ENCODE data around the gene IRF4. TPM values are rescaled to one million over a fixed set of nuclear protein-coding genes. Genes with fewer than 3 reads are reported as not detected.
"Not testable (repeated sequence)": the region's sequence is repeated elsewhere in the genome, so short reads cannot be mapped to it uniquely, and the experiment has no call there.

IRF4 gene
- total and polyA plus RNA-seq, 3 experiments from 2014 or later, result 3.4 to 703 (median 700) TPM

DNA sequence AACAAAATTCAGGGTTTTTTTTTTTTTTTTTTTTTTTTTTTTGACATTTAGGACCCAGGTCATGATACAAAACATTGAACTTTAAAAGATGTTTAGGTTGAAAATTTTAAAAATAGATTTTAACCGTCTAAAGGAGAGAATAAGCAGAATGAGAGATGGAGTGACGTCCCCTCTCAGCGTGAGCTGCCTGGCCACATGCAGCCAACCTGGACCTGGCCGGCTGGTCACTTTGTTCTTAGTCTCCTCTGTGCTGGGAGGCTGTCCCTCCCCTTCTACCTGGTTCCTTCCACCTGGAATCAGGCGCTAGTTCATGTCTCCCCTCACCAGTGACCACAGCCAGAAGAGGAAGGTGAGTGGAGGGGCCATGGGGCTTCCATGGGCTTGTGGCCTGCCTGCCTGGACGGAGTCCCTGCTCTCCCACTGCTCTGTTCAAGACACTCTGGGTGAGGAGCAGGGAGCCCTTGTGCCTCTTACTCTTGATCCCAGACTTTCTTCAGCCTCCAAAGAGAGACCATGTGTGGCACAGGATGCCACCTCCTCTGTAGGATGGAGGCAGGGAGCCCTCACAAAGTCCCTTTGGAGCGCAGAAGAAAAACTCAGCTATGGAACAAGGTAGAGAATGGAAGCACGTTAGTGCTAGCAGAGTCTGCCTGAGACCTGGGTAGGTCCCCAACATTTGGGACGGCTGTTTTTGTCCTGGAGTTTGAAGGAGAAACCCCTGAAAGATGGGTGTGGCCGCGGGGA is 31.7 kb downstream of the IRF4 start:
- ChIA-PET POLR2A (no interaction called here), CTCF (interaction anchor here (1.0 kb wide), 1 partner anchor 10 kb away, joined by 3 read pairs; no protein-coding TSS in a partner anchor)
- H3K36me3 Mint-ChIP-seq, result peaks cover 0 to 9% (median 0%) of the 10 kb centered on the region in 3 donors
- H3K9me3 ChIP-seq (ENCODE audit: low read length), result no peaks in the 10 kb centered on the region
- H3K9me3 Mint-ChIP-seq, result peaks cover 0 to 8% (median 4%) of the 10 kb centered on the region in 5 donors
- peaks cover 0 to 8% (median 0%) of the 10 kb centered on the region in 3 donors for H3K4me1 Mint-ChIP-seq
- H3K27me3 ChIP-seq (ENCODE audit: insufficient read depth, low read length, poor library complexity, severe bottlenecking), result no peaks in the 10 kb centered on the region
- H3K4me3 ChIP-seq (ENCODE audit: low read length), result no peak overlapping the region
- no peaks in the 10 kb centered on the region for H3K27me3 Mint-ChIP-seq
- DNase-seq, result no peak
- H3K36me3 ChIP-seq (ENCODE audit: insufficient read depth, low read length), result no peaks in the 10 kb centered on the region
- no peaks in the 10 kb centered on the region for H3K4me1 ChIP-seq (ENCODE audit: insufficient read depth, low read length)
- H3K27ac ChIP-seq (ENCODE audit: low read depth, low read length), result no peak overlapping the region
- H3K27ac Mint-ChIP-seq, result no peak overlapping the region
- H3K4me3 Mint-ChIP-seq, result no peak overlapping the region

DNA sequence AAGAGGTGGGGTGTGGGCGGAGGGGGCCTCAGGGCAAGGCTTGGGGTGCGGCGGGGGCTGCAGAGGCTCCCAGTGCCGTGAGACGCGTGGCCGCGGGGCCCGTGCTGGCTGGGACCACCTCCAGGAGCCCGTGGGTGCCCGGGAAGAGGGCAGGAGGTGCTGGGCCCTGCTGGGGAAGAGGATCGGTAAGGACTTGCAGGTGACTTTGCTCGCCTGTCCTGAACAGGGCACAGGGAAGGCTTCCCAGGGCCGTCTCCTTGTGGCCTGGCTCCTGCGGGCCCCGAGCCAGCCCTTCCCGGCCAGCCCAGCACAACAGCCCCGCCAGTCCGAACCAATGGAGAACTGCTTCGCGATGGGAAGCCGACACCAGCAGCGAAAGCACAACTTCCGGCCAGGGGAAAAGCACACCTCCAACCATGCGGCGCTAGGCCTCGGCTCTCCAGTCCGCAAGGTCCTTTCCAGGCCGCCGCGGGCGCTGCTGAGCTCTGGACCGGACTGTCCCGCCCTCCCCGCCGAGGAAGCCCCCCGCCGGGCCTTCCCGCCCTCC is 32.3 kb downstream of the IRF4 start:
- no peak overlapping the region for H3K27ac Mint-ChIP-seq
- POLR2A ChIA-PET, result no interaction called here

GRCh38 chr6:424741-425417 is 33.3 kb downstream of the IRF4 start:
- no peak for DNase-seq
- peaks cover 0 to 8% (median 4%) of the 10 kb centered on the region in 5 donors for H3K9me3 Mint-ChIP-seq
- Histone ChIP-seq H3K27me3 (ENCODE audit: insufficient read depth, low read length, poor library complexity, severe bottlenecking) (no peaks in the 10 kb centered on the region), H3K4me1 (ENCODE audit: insufficient read depth, low read length) (no peaks in the 10 kb centered on the region), H3K9me3 (ENCODE audit: low read length) (no peaks in the 10 kb centered on the region), H3K36me3 (ENCODE audit: insufficient read depth, low read length) (no peaks in the 10 kb centered on the region), H3K4me3 (ENCODE audit: low read length) (no peak overlapping the region), H3K27ac (ENCODE audit: low read depth, low read length) (no peak overlapping the region)
- ChIA-PET CTCF (interaction anchor here (0.7 kb wide), 1 partner anchor 28 kb away, joined by 3 read pairs; no protein-coding TSS in a partner anchor), POLR2A (no interaction called here)
- H3K4me3 Mint-ChIP-seq, result no peak overlapping the region
- H3K36me3 Mint-ChIP-seq, result peaks cover 0 to 9% (median 0%) of the 10 kb centered on the region in 3 donors
- H3K4me1 Mint-ChIP-seq, result peaks cover 9 to 20% (median 12%) of the 10 kb centered on the region in 3 donors
- peaks cover 0 to 2% of the 10 kb centered on the region in 2 donors for H3K27me3 Mint-ChIP-seq
- H3K27ac Mint-ChIP-seq, result no peak overlapping the region

More for the DNA sequence above, 32.3 kb downstream of the IRF4 start:
- Mint-ChIP-seq H3K27me3 (no peaks in the 10 kb centered on the region), H3K36me3 (peaks cover 0 to 9% (median 0%) of the 10 kb centered on the region in 3 donors), H3K4me3 (no peak overlapping the region), H3K9me3 (peaks cover 0 to 8% (median 4%) of the 10 kb centered on the region in 5 donors), H3K4me1 (peaks cover 0 to 10% (median 2%) of the 10 kb centered on the region in 3 donors)
- H3K4me3 ChIP-seq (ENCODE audit: low read length), result no peak overlapping the region
- CTCF ChIA-PET, result interaction anchor here (1.0 kb wide), 1 partner anchor 11 kb away, joined by 3 read pairs; no protein-coding TSS in a partner anchor
- no peaks in the 10 kb centered on the region for H3K36me3 ChIP-seq (ENCODE audit: insufficient read depth, low read length)
- no peaks in the 10 kb centered on the region for H3K27me3 ChIP-seq (ENCODE audit: insufficient read depth, low read length, poor library complexity, severe bottlenecking)
- DNase-seq, result no peak
- no peaks in the 10 kb centered on the region for H3K9me3 ChIP-seq (ENCODE audit: low read length)
- no peaks in the 10 kb centered on the region for H3K4me1 ChIP-seq (ENCODE audit: insufficient read depth, low read length)
- H3K27ac ChIP-seq (ENCODE audit: low read depth, low read length), result no peak overlapping the region

DNA sequence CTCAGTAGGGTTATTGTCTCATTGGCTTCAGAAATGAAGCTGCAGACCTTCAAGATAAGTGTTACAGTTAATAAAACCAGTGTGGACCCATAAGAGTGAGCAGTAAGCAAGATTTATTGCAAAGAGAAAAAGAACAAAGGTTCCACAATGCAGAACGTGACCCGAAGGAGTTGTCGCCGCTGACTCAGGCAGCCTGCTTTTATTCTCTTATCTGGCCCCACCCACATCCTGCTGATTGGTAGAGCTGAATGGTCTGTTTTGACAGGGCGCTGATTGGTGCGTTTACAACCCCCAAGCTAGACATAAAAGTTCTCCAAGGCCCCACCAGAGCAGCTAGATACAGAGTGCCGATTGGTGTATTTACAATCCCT is 33.9 kb downstream of the IRF4 start:
- CTCF ChIA-PET, result interaction anchor here (0.7 kb wide), 1 partner anchor 27 kb away, joined by 3 read pairs; no protein-coding TSS in a partner anchor
- H3K4me3 Mint-ChIP-seq; H3K9me3 ChIP-seq (ENCODE audit: low read length); H3K36me3 ChIP-seq (ENCODE audit: insufficient read depth, low read length); H3K27me3 Mint-ChIP-seq; H3K27ac ChIP-seq (ENCODE audit: low read depth, low read length); H3K4me3 ChIP-seq (ENCODE audit: low read length); DNase-seq; H3K27me3 ChIP-seq (ENCODE audit: insufficient read depth, low read length, poor library complexity, severe bottlenecking); H3K36me3 Mint-ChIP-seq; H3K4me1 ChIP-seq (ENCODE audit: insufficient read depth, low read length); H3K9me3 Mint-ChIP-seq; POLR2A ChIA-PET; H3K27ac Mint-ChIP-seq: not testable (repeated sequence)
- peaks cover 9 to 20% (median 14%) of the 10 kb centered on the region in 3 donors for H3K4me1 Mint-ChIP-seq

DNA sequence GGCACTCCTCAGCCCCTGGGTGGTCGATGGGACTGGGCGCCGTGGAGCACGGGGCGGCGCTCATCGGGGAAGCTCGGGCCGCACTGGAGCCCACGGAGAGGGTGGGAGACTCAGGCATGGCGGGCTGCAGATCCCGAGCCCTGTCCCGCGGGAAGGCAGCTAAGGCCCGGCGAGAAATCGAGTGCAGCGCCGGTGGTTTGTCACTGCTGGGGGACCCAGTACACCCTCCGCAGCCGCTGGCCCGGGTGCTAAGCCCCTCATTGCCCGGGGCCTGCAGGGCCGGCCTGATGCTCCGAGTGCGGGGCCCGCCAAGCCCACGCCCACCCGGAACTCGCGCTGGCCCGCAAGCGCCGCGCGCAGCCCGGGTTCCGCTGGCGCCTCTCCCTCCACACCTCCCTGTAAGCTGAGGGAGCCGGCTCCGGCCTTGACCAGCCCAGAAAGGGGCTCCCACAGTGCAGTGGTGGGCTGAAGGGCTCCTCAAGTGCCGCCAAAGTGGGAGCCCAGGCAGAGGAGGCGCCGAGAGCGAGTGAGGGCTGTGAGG is 34.7 kb downstream of the IRF4 start:
- H3K27ac ChIP-seq (ENCODE audit: low read depth, low read length); H3K36me3 Mint-ChIP-seq; H3K27me3 ChIP-seq (ENCODE audit: insufficient read depth, low read length, poor library complexity, severe bottlenecking); H3K27me3 Mint-ChIP-seq; H3K27ac Mint-ChIP-seq; H3K9me3 Mint-ChIP-seq; H3K4me3 Mint-ChIP-seq; POLR2A ChIA-PET; DNase-seq; H3K4me3 ChIP-seq (ENCODE audit: low read length); H3K4me1 ChIP-seq (ENCODE audit: insufficient read depth, low read length); H3K36me3 ChIP-seq (ENCODE audit: insufficient read depth, low read length); H3K9me3 ChIP-seq (ENCODE audit: low read length); CTCF ChIA-PET: not testable (repeated sequence)
- peaks cover 10 to 22% (median 17%) of the 10 kb centered on the region in 3 donors for H3K4me1 Mint-ChIP-seq

- Histone ChIP-seq H3K27me3 (ENCODE audit: insufficient read depth, low read length, poor library complexity, severe bottlenecking) (no peaks in the 10 kb centered on the region), H3K4me1 (ENCODE audit: insufficient read depth, low read length) (peaks cover 11% of the 10 kb centered on the region), H3K36me3 (ENCODE audit: insufficient read depth, low read length) (no peaks in the 10 kb centered on the region), H3K27ac (ENCODE audit: low read depth, low read length) (no peak overlapping the region), H3K9me3 (ENCODE audit: low read length) (no peaks in the 10 kb centered on the region), H3K4me3 (ENCODE audit: low read length) (no peak overlapping the region)
- ChIA-PET CTCF (no interaction called here), POLR2A (no interaction called here)
- Mint-ChIP-seq H3K4me3 (no peak overlapping the region), H3K9me3 (no peaks in the 10 kb centered on the region), H3K4me1 (peaks cover 21 to 35% (median 35%) of the 10 kb centered on the region in 3 donors), H3K27ac (no peak overlapping the region), H3K27me3 (peaks cover 0 to 2% of the 10 kb centered on the region in 2 donors), H3K36me3 (no peaks in the 10 kb centered on the region)
- no peak for DNase-seq
Measured at GRCh38 chr6:428047-428603, 36.6 kb downstream of the IRF4 start.

GRCh38 chr6:429515-430121 is 38.1 kb downstream of the IRF4 start:
- H3K4me1 ChIP-seq (ENCODE audit: insufficient read depth, low read length), result peaks cover 11% of the 10 kb centered on the region
- H3K36me3 ChIP-seq (ENCODE audit: insufficient read depth, low read length), result no peaks in the 10 kb centered on the region
- H3K4me3 ChIP-seq (ENCODE audit: low read length), result no peak overlapping the region
- Mint-ChIP-seq H3K4me3 (no peak overlapping the region), H3K36me3 (no peaks in the 10 kb centered on the region), H3K9me3 (no peaks in the 10 kb centered on the region), H3K27me3 (peaks cover 0 to 2% of the 10 kb centered on the region in 2 donors), H3K4me1 (peaks cover 24 to 40% (median 38%) of the 10 kb centered on the region in 3 donors), H3K27ac (no peak overlapping the region)
- POLR2A ChIA-PET, result no interaction called here
- no peak overlapping the region for H3K27ac ChIP-seq (ENCODE audit: low read depth, low read length)
- no peaks in the 10 kb centered on the region for H3K27me3 ChIP-seq (ENCODE audit: insufficient read depth, low read length, poor library complexity, severe bottlenecking)
- no peak for DNase-seq
- CTCF ChIA-PET, result no interaction called here
- no peaks in the 10 kb centered on the region for H3K9me3 ChIP-seq (ENCODE audit: low read length)

Data from CD8-positive, alpha-beta memory T cell (primary cell).